Activated gamma-delta T cell treated with Interleukin-2 at 50 U/mL for 16 hours (primary cell): ENCODE measurements around the gene CDC20B.
"Not testable (repeated sequence)": the region's sequence is repeated elsewhere in the genome, so short reads cannot be mapped to it uniquely, and the experiment has no call there.

Source experiments
- DNase-seq: peaks from one replicate; pipeline ENCODE4 v3.0.0-alpha.2; 2020

CDC20B gene

GRCh38 chr5:55104036-55104772, 68.8 kb downstream of the CDC20B start:
- DNase-seq, result no peak

GRCh38 chr5:55102348-55102747, 70.6 kb downstream of the CDC20B start, which contains the start of gene GZMA:
TSS of gene GZMA (plus strand) at chr5:55102646. CDS start at chr5:55102683, 37 bp downstream.
- peak; percentile 13 for DNase-seq

GRCh38 chr5:55101556-55102276, 71.3 kb downstream of the CDC20B start:
- peak; percentile 13 for DNase-seq

- not testable (repeated sequence) for DNase-seq
These were observed 71.8 kb downstream of the CDC20B start for GRCh38 chr5:55101148-55101547.

GRCh38 chr5:55096861-55097260, 76.1 kb downstream of the CDC20B start:
- DNase-seq, result peak; percentile 58

- no peak for DNase-seq
These were observed 76.8 kb downstream of the CDC20B start for GRCh38 chr5:55096182-55096581.

- not testable (repeated sequence) for DNase-seq
These were observed 82.0 kb downstream of the CDC20B start for GRCh38 chr5:55091011-55091410.

GRCh38 chr5:55089301-55089700, 83.7 kb downstream of the CDC20B start:
- not testable (repeated sequence) for DNase-seq

- DNase-seq, result no peak
These were observed 91.4 kb downstream of the CDC20B start for GRCh38 chr5:55081541-55081940.

GRCh38 chr5:55073211-55073610, 99.8 kb downstream of the CDC20B start:
- no peak for DNase-seq

GRCh38 chr5:55072666-55073065, 100.3 kb downstream of the CDC20B start:
- DNase-seq, result no peak

GRCh38 chr5:55071413-55071812, 101.6 kb downstream of the CDC20B start:
- no peak for DNase-seq

- no peak for DNase-seq
These were observed 102.0 kb downstream of the CDC20B start for GRCh38 chr5:55070968-55071367.

- no peak for DNase-seq
These were observed 106.7 kb downstream of the CDC20B start for GRCh38 chr5:55066277-55066676.

GRCh38 chr5:55064523-55064922, 108.5 kb downstream of the CDC20B start:
- DNase-seq, result no peak

GRCh38 chr5:55063899-55064298, 109.1 kb downstream of the CDC20B start:
- DNase-seq, result no peak

- DNase-seq, result no peak
These were observed 109.6 kb downstream of the CDC20B start for GRCh38 chr5:55063220-55063863.
